PC-3 (cell line): ENCODE results near the gene GNAI2. TPM values are rescaled to one million over a fixed set of nuclear protein-coding genes. Genes with fewer than 3 reads are reported as not detected.

Experiments used
- ATAC-seq: fragments of 200-7000 bp; cut with Tn5 transposase; 2 replicates; pipeline ENCODE4 v1.9.1; 2020; ENCODE audit warnings: mild to moderate bottlenecking, moderate library complexity
- BruUV-seq: library from RNA; stranded (reverse); fragments of 400-500 nt; replicated peaks from 2 replicates; lab custom pipeline; 2021; lab: Mats Ljungman, UMichigan
- CTCF ChIA-PET: fragments of 300-600 bp; sonication (Branson Sonifier 250); formaldehyde crosslinking; loops from one replicate; lab custom pipeline; 2022; ENCODE audit warnings: antibody characterized with exemption; lab: Charles Lee
- POLR2A ChIA-PET: fragments of 300-600 bp; sonication (Branson Sonifier 250); formaldehyde crosslinking; loops from one replicate; lab custom pipeline; 2022; ENCODE audit warnings: antibody characterized with exemption; ENCODE audit not compliant: unreplicated experiment; lab: Charles Lee
- DNase-seq: peaks from one replicate; pipeline ENCODE4 v3.0.0-alpha.2; 2015
- H2AFZ ChIP-seq: fragments of 300-600 bp; sonication (generic); 2 replicates; pipeline ENCODE4 v1.6.0; 2016; ENCODE audit warnings: antibody characterized with exemption, low read length
- H3F3A ChIP-seq: fragments of 300-600 bp; sonication (generic); one replicate; pipeline ENCODE4 v1.6.0; 2017; ENCODE audit warnings: antibody characterized with exemption, low read length, control low read depth, mild to moderate bottlenecking; ENCODE audit not compliant: unreplicated experiment
- H3K27ac ChIP-seq: fragments of 300-600 bp; sonication (generic); 2 replicates; pipeline ENCODE4 v1.5.1; 2016; ENCODE audit warnings: mild to moderate bottlenecking, low read length
- H3K27me3 ChIP-seq: fragments of 300-600 bp; sonication (generic); 2 replicates; pipeline ENCODE4 v1.6.1; 2016; ENCODE audit warnings: low read length, mixed read lengths
- H3K36me3 ChIP-seq: fragments of 300-600 bp; sonication (generic); 2 replicates; pipeline ENCODE4 v1.6.1; 2016; ENCODE audit warnings: low read depth, mixed run types, low read length, mixed read lengths
- H3K4me1 ChIP-seq: fragments of 300-600 bp; sonication (generic); 2 replicates; pipeline ENCODE4 v1.5.1; 2016; ENCODE audit warnings: low read length; ENCODE audit not compliant: insufficient read depth
- H3K4me2 ChIP-seq: fragments of 300-600 bp; sonication (generic); 2 replicates; pipeline ENCODE4 v1.6.0; 2016; ENCODE audit warnings: low read length
- H3K4me3 ChIP-seq: fragments of 300-600 bp; sonication (generic); 2 replicates; pipeline ENCODE4 v1.5.1; 2016; ENCODE audit warnings: mild to moderate bottlenecking, low read length, mixed read lengths
- H3K79me2 ChIP-seq: fragments of 300-600 bp; sonication (generic); 2 replicates; pipeline ENCODE4 v1.6.1; 2017; ENCODE audit warnings: low read length, mixed read lengths
- H3K9ac ChIP-seq: fragments of 300-600 bp; sonication (generic); 2 replicates; pipeline ENCODE4 v1.6.0; 2016; ENCODE audit warnings: mild to moderate bottlenecking, low read length
- H3K9me2 ChIP-seq: fragments of 300-600 bp; sonication (generic); replicated peaks from 2 replicates; pipeline ENCODE4 v1.6.1; 2016; ENCODE audit warnings: mixed run types, low read length, mixed read lengths
- H3K9me3 ChIP-seq: fragments of 300-600 bp; sonication (generic); 2 replicates; pipeline ENCODE4 v1.6.1; 2016; ENCODE audit warnings: low read length, mixed read lengths
- H4K20me1 ChIP-seq: fragments of 300-600 bp; sonication (generic); 2 replicates; pipeline ENCODE4 v1.6.1; 2016; ENCODE audit warnings: low read length, mixed read lengths
- EZH2 ChIP-seq: fragments of 300-600 bp; sonication (generic); IDR thresholded peaks from one replicate; pipeline ENCODE4 v1.6.1; 2017; ENCODE audit warnings: antibody characterized with exemption, mild to moderate bottlenecking, low read length; ENCODE audit not compliant: unreplicated experiment
- EZH2phosphoT487 ChIP-seq: fragments of 300-600 bp; sonication (generic); IDR thresholded peaks from 2 replicates; pipeline ENCODE4 v1.6.1; 2018; ENCODE audit warnings: mild to moderate bottlenecking, antibody characterized with exemption, low read length, borderline replicate concordance
- intact Hi-C: fragments of 100-400 bp; cut with micrococcal nuclease; formaldehyde crosslinking; loops from 2 replicates; pipeline ENCODE4 v1.9.0; 2023
- total RNA-seq: library from RNA; depleted of rRNA; stranded (reverse); fragments of >200 nt; gene quantifications from 2 replicates; pipeline ENCODE4 v1.2.3, GENCODE V29; 2014
- TF ChIP-seq, protein P1 (sequence below): fragments of 300-600 bp; sonication (generic); conservative IDR thresholded peaks from 2 replicates; pipeline ENCODE4 v1.5.1; 2017; ENCODE audit warnings: antibody characterized with exemption, low read depth, mild to moderate bottlenecking, low read length

GNAI2 gene
- total RNA-seq, 1 experiment from 2014 or later: 221 TPM

DNA sequence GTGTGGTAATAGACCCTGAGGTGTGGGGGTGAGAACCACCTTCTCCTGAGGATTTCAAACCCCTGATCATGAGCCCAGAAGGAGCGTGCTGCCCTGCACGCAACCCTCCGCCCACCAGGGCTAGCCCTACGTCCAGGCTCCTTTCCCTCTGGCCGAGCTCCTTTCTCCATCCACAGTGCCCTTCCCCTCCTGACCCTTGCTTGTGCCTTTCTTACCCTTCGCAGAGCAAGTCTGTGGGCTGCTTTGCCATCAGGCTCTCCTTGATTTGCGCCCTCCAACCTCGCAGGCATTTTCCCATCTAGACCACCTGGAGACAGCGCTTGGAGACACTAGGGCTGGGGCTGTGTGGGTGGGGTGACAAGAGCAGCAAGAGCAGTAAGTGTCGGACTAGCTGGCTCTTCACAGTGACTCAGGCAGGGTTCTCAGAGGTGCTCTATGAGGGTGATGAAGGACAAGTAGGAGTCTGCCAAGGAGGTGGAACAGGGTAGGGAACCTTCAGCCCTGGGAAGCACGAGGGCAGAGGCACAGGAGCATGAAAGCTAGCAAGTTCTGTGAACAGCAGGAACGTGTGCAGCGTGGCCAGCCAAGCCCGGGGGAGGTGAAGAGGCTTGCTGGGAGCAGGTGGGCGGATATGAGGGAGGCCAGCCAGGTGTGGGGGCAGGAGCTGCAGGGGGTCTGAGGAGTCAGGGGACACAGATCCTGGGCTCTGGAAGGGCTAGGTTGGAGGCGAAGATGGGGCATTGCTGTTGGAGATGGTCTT, 33.5 kb upstream of the GNAI2 start:
- Histone ChIP-seq H3F3A (no peaks in the 10 kb centered on the region), H3K4me2 (no peak overlapping the region), H2AFZ (no peak overlapping the region), H3K9ac (no peak overlapping the region), H3K4me3 (no peak overlapping the region), H3K27me3 (0 out of 2 replicates have a peak, but pooled peaks cover 10% of the 10 kb centered on the region), H3K4me1 (no peaks in the 10 kb centered on the region), H3K27ac (no peak overlapping the region), H3K36me3 (no peaks in the 10 kb centered on the region), H4K20me1 (no peaks in the 10 kb centered on the region), H3K9me3 (no peaks in the 10 kb centered on the region), H3K79me2 (no peaks in the 10 kb centered on the region), H3K9me2 (no peaks in the 10 kb centered on the region)
- no peak for ATAC-seq
- DNase-seq: no peak
- ChIA-PET POLR2A (no interaction called here), CTCF (no interaction called here)
- TF ChIP-seq EZH2phosphoT487 (no peak), EZH2 (no peak)
- TF ChIP-seq, protein P1, sequence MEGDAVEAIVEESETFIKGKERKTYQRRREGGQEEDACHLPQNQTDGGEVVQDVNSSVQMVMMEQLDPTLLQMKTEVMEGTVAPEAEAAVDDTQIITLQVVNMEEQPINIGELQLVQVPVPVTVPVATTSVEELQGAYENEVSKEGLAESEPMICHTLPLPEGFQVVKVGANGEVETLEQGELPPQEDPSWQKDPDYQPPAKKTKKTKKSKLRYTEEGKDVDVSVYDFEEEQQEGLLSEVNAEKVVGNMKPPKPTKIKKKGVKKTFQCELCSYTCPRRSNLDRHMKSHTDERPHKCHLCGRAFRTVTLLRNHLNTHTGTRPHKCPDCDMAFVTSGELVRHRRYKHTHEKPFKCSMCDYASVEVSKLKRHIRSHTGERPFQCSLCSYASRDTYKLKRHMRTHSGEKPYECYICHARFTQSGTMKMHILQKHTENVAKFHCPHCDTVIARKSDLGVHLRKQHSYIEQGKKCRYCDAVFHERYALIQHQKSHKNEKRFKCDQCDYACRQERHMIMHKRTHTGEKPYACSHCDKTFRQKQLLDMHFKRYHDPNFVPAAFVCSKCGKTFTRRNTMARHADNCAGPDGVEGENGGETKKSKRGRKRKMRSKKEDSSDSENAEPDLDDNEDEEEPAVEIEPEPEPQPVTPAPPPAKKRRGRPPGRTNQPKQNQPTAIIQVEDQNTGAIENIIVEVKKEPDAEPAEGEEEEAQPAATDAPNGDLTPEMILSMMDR: no peak
- BruUV-seq: no TSS peak
- intact Hi-C loops: no loop called here

GRCh38 chr3:50203113-50203808, 32.7 kb upstream of the GNAI2 start:
- POLR2A ChIA-PET: no interaction called here
- Histone ChIP-seq H3F3A (no peaks in the 10 kb centered on the region), H3K27me3 (0 out of 2 replicates have a peak, but pooled peaks cover 10% of the 10 kb centered on the region), H3K4me3 (no peak overlapping the region), H3K79me2 (no peaks in the 10 kb centered on the region), H3K36me3 (no peaks in the 10 kb centered on the region), H3K9ac (no peak overlapping the region), H3K4me2 (no peak overlapping the region), H3K9me3 (no peaks in the 10 kb centered on the region), H3K4me1 (no peaks in the 10 kb centered on the region), H3K9me2 (no peaks in the 10 kb centered on the region), H4K20me1 (no peaks in the 10 kb centered on the region), H3K27ac (no peak overlapping the region), H2AFZ (no peak overlapping the region)
- CTCF ChIA-PET: no interaction called here
- ATAC-seq: no peak
- TF ChIP-seq EZH2 (no peak), EZH2phosphoT487 (no peak)
- TF ChIP-seq, protein P1: no peak
- no peak for DNase-seq
- intact Hi-C loops: no loop called here
- no TSS peak for BruUV-seq
